Measurements from ENCODE around the gene BRD3. TPM values are rescaled to one million over a fixed set of nuclear protein-coding genes. Genes with fewer than 3 reads are reported as not detected.
A peak's percentile ranks its signal among the peaks of the same experiment; 100 is the strongest.

The BRD3 gene
- total and polyA plus RNA-seq, 2 of the 8 experiments (the other 6 are each of a cell fraction or from before 2014, with no cell fraction given), result 31.0 to 82.7 TPM

DNA sequence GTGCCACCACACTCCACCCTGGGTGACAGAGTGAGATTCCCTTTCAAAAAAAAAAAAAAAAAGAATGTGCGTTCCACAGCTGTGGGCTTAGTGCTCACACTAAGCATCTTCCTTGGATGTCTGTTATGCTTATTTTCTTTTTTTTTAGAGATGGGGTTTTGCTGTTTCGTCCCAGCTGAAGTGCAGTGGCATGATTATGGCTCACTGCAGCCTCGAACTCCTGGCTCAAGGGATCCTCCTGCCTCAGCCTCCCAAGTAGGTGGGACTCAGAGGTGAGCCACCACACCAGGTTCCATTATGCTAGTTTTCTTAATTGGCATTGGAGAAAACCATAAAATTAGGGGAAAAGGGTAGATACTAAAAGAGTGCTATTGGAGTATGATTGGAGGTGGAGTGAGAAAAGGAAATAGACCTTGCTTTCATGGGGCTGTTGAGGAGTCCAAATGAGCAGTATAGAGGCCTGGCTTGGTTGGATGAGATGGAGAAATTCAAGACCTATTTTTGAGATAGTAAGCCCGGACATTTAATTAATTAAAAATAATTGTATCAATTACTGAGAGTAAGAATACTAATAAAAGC, 43.5 kb downstream of the BRD3 start:
- no peaks in the 10 kb centered on the region for H3K79me1 ChIP-seq (ENCODE audit: low read depth, low read length)
- H3K4me1 ChIP-seq (replicated peaks in 1 of 4; ENCODE audit: control insufficient read depth in 3 of 4, insufficient read depth in 4 of 4, low read length in 3 of 4), result peaks cover 0 to 4% (median 4%) of the 10 kb centered on the region in 4 experiments; a peak in 5 of 7 replicates
- H3K4ac ChIP-seq (replicated peaks; ENCODE audit: insufficient read length, low read depth, low read length), result no peak overlapping the region
- no peak overlapping the region for H4K91ac ChIP-seq (replicated peaks; ENCODE audit: insufficient read length, low read length)
- 0 out of 8 replicates have a peak, but pooled peaks cover 0 to 3% (median 0%) of the 10 kb centered on the region in 4 experiments for H3K36me3 ChIP-seq (ENCODE audit: control insufficient read depth in 2 of 4, insufficient read depth in 4 of 4, low read length in 3 of 4)
- peak overlapping the region; percentile 57 to 60 for H3K4me2 ChIP-seq (ENCODE audit: insufficient read depth in 1 of 2, low read depth in 2 of 2, low read length in 2 of 2)
- no peak overlapping the region for H2BK5ac ChIP-seq (ENCODE audit: low read depth, low read length)
- TF ChIP-seq YY1 (IDR thresholded peaks at IDR 0.05; ENCODE audit: low read depth, low read length) (no peak), NANOG (IDR thresholded peaks at IDR 0.05; ENCODE audit: insufficient read depth, low read depth, low read length, poor library complexity, severe bottlenecking) (no peak), RFX5 (IDR thresholded peaks at IDR 0.05; ENCODE audit: borderline replicate concordance, low read depth, low read length) (no peak), SUZ12 (IDR thresholded peaks at IDR 0.05; ENCODE audit: low read length) (no peak), CHD1 (IDR thresholded peaks at IDR 0.05; ENCODE audit: low read depth, low read length) (no peak), ASH2L (IDR thresholded peaks at IDR 0.05; ENCODE audit: low read length) (no peak), CHD2 (IDR thresholded peaks at IDR 0.05; ENCODE audit: low read length) (no peak), SP2 (IDR thresholded peaks at IDR 0.05; ENCODE audit: low read length) (no peak), GTF2F1 (IDR thresholded peaks at IDR 0.05; ENCODE audit: borderline replicate concordance, low read depth, low read length) (no peak), RXRA (IDR thresholded peaks at IDR 0.05; ENCODE audit: insufficient read depth, low read depth, low read length) (no peak), SIRT6 (IDR thresholded peaks at IDR 0.05; ENCODE audit: low read length) (no peak), CREB1 (IDR thresholded peaks at IDR 0.05) (no peak), KDM5A (IDR thresholded peaks at IDR 0.05; ENCODE audit: low read length) (no peak)
- H2BK20ac ChIP-seq (ENCODE audit: low read length), result no peak overlapping the region
- no peak overlapping the region for H3K23ac ChIP-seq (ENCODE audit: insufficient read length)
- no peak for DNase-seq (ENCODE audit: low read depth in 1 of 2, low spot score in 2 of 2)
- peaks cover 4% of the 10 kb centered on the region for H3K23me2 ChIP-seq (ENCODE audit: low read depth, low read length)
- H2AFZ ChIP-seq (ENCODE audit: low read length), result 0 out of 2 replicates have a peak overlapping the region, but pooled peaks have one; percentile 91
- FAIRE-seq, result no peak
- ChIA-PET CTCF (ENCODE audit: partially characterized antibody) (interaction anchor here (0.7 to 1.1 kb wide), 3 partner anchors 14 to 1332 kb away, joined by 3 to 4 read pairs (median 3); no protein-coding TSS in a partner anchor), POLR2A (ENCODE audit: partially characterized antibody) (interaction anchor here (1.8 kb wide), 1 partner anchor 40 kb away, joined by 5 read pairs; no protein-coding TSS in a partner anchor)
- peaks cover 0 to 9% of the 10 kb centered on the region in 2 experiments for H4K20me1 ChIP-seq (replicated peaks in 1 of 2; ENCODE audit: control insufficient read depth in 1 of 2, insufficient read depth in 2 of 2, low read length in 2 of 2)
- H3K9ac ChIP-seq (replicated peaks in 1 of 4; ENCODE audit: extremely low read depth in 1 of 4, low read depth in 3 of 4, low read length in 3 of 4), result no peak overlapping the region
- H3K4me3 ChIP-seq (ENCODE audit: extremely low read depth in 1 of 4, insufficient read depth in 2 of 4, low read depth in 3 of 4, low read length in 4 of 4), result peak overlapping the region in 3 of 4 experiments; percentile 3 to 42 (median 21); a peak in 3 of 8 replicates
- H3K9me3 ChIP-seq (ENCODE audit: insufficient read depth in 2 of 2, low read depth in 1 of 2, low read length in 1 of 2), result peaks cover 0 to 1% of the 10 kb centered on the region in 2 experiments; a peak in 1 of 4 replicates
- H3K27me3 ChIP-seq (replicated peaks in 1 of 4; ENCODE audit: control insufficient read depth in 3 of 4, extremely low read depth in 1 of 4, insufficient read depth in 3 of 4, low read length in 3 of 4), result no peaks in the 10 kb centered on the region
- H2BK12ac ChIP-seq (ENCODE audit: low read depth, low read length), result no peak overlapping the region
- H2BK120ac ChIP-seq (replicated peaks; ENCODE audit: low read depth, low read length), result no peak overlapping the region
- 83% methylated on average over 4 of the region's 4 CpGs; no CpG with 5 or more reads in 1 of the 2 experiments for WGBS, 2 experiments (ENCODE audit: extremely low coverage in 1 of 2, insufficient coverage in 1 of 2, insufficient read length in 1 of 2, insufficient replicate concordance in 2 of 2, low coverage in 1 of 2, low lambda C conversion rate in 2 of 2, missing lambda C conversion rate in 1 of 2)
- no peak overlapping the region for H4K8ac ChIP-seq (ENCODE audit: extremely low read depth, insufficient read depth, low read length)
- no peak overlapping the region for H2BK15ac ChIP-seq (ENCODE audit: low read length)
- no peaks in the 10 kb centered on the region for H3K79me2 ChIP-seq (ENCODE audit: control insufficient read depth in 1 of 2, insufficient read depth in 2 of 2, low read length in 2 of 2)
- H3K14ac ChIP-seq (ENCODE audit: insufficient read length), result no peak overlapping the region
- H3K18ac ChIP-seq (ENCODE audit: extremely low read depth, low read length), result no peak overlapping the region; the same call in 1 of the 2 replicates
- H3K56ac ChIP-seq (replicated peaks; ENCODE audit: insufficient read length, low read depth, low read length), result no peak overlapping the region
- H3K27ac ChIP-seq (ENCODE audit: low read depth, low read length), result no peak overlapping the region
- H2AK5ac ChIP-seq (ENCODE audit: low read depth, low read length), result no peak overlapping the region
- H4K5ac ChIP-seq (ENCODE audit: insufficient read length, low read depth, low read length), result no peak overlapping the region
